SK-N-MC (cell line): ENCODE data around the gene TPX2.

Experiments used
- EZH2 ChIP-seq: fragments of 200-600 bp; sonication (generic); IDR thresholded peaks from one replicate; pipeline ENCODE4 v1.6.1; 2017; ENCODE audit warnings: antibody characterized with exemption
- POLR2AphosphoS5 ChIP-seq: IDR thresholded peaks from 2 replicates; pipeline ENCODE4 v1.6.1; 2012; ENCODE audit warnings: mild to moderate bottlenecking, low read depth, low read length, borderline replicate concordance

- TF ChIP-seq POLR2AphosphoS5: no peak
- no peak for TF ChIP-seq EZH2
Measured at GRCh38 chr20:31691646-31692275, 47.3 kb upstream of the TPX2 start.
